PC-9 (cell line): Measurements from ENCODE around the gene GPR108. TPM values are rescaled to one million over a fixed set of nuclear protein-coding genes. Genes with fewer than 3 reads are reported as not detected.

Experiments used
- BruUV-seq: library from RNA; stranded (reverse); fragments of 400-500 nt; replicated peaks from 2 replicates; lab custom pipeline; 2021; lab: Mats Ljungman, UMichigan
- CTCF ChIA-PET: fragments of 300-600 bp; sonication (Branson Sonifier 250); formaldehyde crosslinking; loops from one replicate; lab custom pipeline; 2022; ENCODE audit warnings: antibody characterized with exemption; lab: Charles Lee
- POLR2A ChIA-PET: fragments of 300-600 bp; sonication (Branson Sonifier 250); formaldehyde crosslinking; loops from one replicate; lab custom pipeline; 2022; ENCODE audit warnings: antibody characterized with exemption; ENCODE audit not compliant: unreplicated experiment; lab: Charles Lee
- DNase-seq, 2 experiments: peaks; one replicate each; pipeline versions ENCODE4 v3.0.0 to v3.0.0-alpha.2; 2015 to 2022; ENCODE audit warnings: mixed read lengths in 1 of 2
- H2AFZ ChIP-seq: fragments of 200-600 bp; sonication (generic); 2 replicates; pipeline ENCODE4 v1.8.1; 2017; ENCODE audit warnings: antibody characterized with exemption
- H3F3A ChIP-seq: fragments of 200-600 bp; sonication (generic); 2 replicates; pipeline ENCODE4 v1.8.1; 2017; ENCODE audit warnings: antibody characterized with exemption, mild to moderate bottlenecking, low read depth; ENCODE audit not compliant: insufficient read depth
- H3K27ac ChIP-seq: fragments of 200-600 bp; sonication (generic); 2 replicates; pipeline ENCODE4 v1.6.1; 2016; ENCODE audit warnings: mixed run types
- H3K27me3 ChIP-seq: fragments of 200-600 bp; sonication (generic); 2 replicates; pipeline ENCODE4 v1.6.1; 2016; ENCODE audit warnings: low read depth, mixed run types; ENCODE audit not compliant: insufficient read depth
- H3K36me3 ChIP-seq: fragments of 200-600 bp; sonication (generic); 2 replicates; pipeline ENCODE4 v1.6.1; 2016; ENCODE audit warnings: low read depth, mixed run types
- H3K4me1 ChIP-seq: fragments of 200-600 bp; sonication (generic); replicated peaks from 2 replicates; pipeline ENCODE4 v1.6.1; 2016; ENCODE audit warnings: mixed run types; ENCODE audit not compliant: insufficient read depth
- H3K4me2 ChIP-seq: fragments of 200-600 bp; sonication (generic); 2 replicates; pipeline ENCODE4 v1.6.1; 2017; ENCODE audit warnings: mixed run types
- H3K4me3 ChIP-seq: fragments of 200-600 bp; sonication (generic); 2 replicates; pipeline ENCODE4 v1.6.1; 2016; ENCODE audit warnings: mixed run types
- H3K79me2 ChIP-seq: fragments of 200-600 bp; sonication (generic); 2 replicates; pipeline ENCODE4 v1.6.1; 2017; ENCODE audit warnings: low read depth, mixed run types
- H3K9me2 ChIP-seq: fragments of 200-600 bp; sonication (generic); 2 replicates; pipeline ENCODE4 v1.8.1; 2017; ENCODE audit warnings: mild to moderate bottlenecking; ENCODE audit not compliant: insufficient read depth
- H3K9me3 ChIP-seq: fragments of 200-600 bp; sonication (generic); 2 replicates; pipeline ENCODE4 v1.8.1; 2016; ENCODE audit warnings: low read depth; ENCODE audit not compliant: insufficient read depth
- H4K20me1 ChIP-seq: fragments of 200-600 bp; sonication (generic); 2 replicates; pipeline ENCODE4 v1.8.1; 2017; ENCODE audit not compliant: insufficient read depth
- EZH2 ChIP-seq: fragments of 200-600 bp; sonication (generic); IDR thresholded peaks from 2 replicates; pipeline ENCODE4 v1.8.0; 2017; ENCODE audit warnings: antibody characterized with exemption, low read depth
- intact Hi-C: fragments of 100-400 bp; cut with micrococcal nuclease; formaldehyde crosslinking; loops from one replicate; pipeline ENCODE4 v1.10.0; 2022; ENCODE audit not compliant: unreplicated experiment
- total RNA-seq: library from RNA; stranded (reverse); gene quantifications from 2 replicates; pipeline ENCODE4 v1.2.3, GENCODE V29; 2021
- TF ChIP-seq, protein P1 (sequence below): fragments of 200-600 bp; sonication (generic); conservative IDR thresholded peaks from 2 replicates; pipeline ENCODE4 v1.6.1; 2017; ENCODE audit warnings: mixed run types, antibody characterized with exemption, mild to moderate bottlenecking, moderate library complexity

GPR108 gene
- total RNA-seq, 1 experiment from 2014 or later = 66.8 TPM

DNA sequence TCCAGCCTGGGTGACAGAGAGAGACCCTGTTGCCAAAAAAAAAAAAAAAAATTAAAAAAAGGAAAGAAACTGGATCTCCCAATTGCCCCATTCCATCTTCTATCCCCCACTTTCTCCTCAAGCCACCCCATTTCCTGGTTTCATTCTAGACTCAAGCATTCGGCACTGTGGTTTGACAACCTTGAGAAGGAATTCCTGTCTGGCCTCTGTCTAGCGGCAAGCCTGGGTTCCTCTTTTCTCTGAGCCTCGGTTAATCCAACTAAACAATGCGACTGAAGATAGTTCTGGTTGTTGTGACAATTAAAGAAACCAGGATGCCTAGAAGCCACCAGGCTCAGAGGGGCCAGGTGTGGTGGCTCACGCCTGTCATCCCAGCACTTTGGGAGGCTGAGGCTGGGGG is 13.6 kb downstream of the GPR108 start:
- TF ChIP-seq EZH2 = no peak
- TF ChIP-seq, protein P1, sequence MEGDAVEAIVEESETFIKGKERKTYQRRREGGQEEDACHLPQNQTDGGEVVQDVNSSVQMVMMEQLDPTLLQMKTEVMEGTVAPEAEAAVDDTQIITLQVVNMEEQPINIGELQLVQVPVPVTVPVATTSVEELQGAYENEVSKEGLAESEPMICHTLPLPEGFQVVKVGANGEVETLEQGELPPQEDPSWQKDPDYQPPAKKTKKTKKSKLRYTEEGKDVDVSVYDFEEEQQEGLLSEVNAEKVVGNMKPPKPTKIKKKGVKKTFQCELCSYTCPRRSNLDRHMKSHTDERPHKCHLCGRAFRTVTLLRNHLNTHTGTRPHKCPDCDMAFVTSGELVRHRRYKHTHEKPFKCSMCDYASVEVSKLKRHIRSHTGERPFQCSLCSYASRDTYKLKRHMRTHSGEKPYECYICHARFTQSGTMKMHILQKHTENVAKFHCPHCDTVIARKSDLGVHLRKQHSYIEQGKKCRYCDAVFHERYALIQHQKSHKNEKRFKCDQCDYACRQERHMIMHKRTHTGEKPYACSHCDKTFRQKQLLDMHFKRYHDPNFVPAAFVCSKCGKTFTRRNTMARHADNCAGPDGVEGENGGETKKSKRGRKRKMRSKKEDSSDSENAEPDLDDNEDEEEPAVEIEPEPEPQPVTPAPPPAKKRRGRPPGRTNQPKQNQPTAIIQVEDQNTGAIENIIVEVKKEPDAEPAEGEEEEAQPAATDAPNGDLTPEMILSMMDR = no peak
- peaks cover 26% of the 10 kb centered on the region for H3F3A ChIP-seq
- H3K4me3 ChIP-seq = no peak overlapping the region
- H2AFZ ChIP-seq = no peak overlapping the region
- peak in 1 of 2 experiments; percentile 44 for DNase-seq
- no TSS peak for BruUV-seq
- H3K79me2 ChIP-seq = peaks cover 15% of the 10 kb centered on the region
- ChIA-PET POLR2A (no interaction called here), CTCF (no interaction called here)
- H3K27ac ChIP-seq = peak overlapping the region; percentile 68
- no peaks in the 10 kb centered on the region for H3K36me3 ChIP-seq
- intact Hi-C loops = no loop called here
- H4K20me1 ChIP-seq = no peaks in the 10 kb centered on the region
- peaks cover 47% of the 10 kb centered on the region for H3K4me1 ChIP-seq
- no peaks in the 10 kb centered on the region for H3K9me2 ChIP-seq
- H3K27me3 ChIP-seq = no peaks in the 10 kb centered on the region
- H3K9me3 ChIP-seq = no peaks in the 10 kb centered on the region
- H3K4me2 ChIP-seq = peak overlapping the region; percentile 60; the same call in 1 of the 2 replicates

DNA sequence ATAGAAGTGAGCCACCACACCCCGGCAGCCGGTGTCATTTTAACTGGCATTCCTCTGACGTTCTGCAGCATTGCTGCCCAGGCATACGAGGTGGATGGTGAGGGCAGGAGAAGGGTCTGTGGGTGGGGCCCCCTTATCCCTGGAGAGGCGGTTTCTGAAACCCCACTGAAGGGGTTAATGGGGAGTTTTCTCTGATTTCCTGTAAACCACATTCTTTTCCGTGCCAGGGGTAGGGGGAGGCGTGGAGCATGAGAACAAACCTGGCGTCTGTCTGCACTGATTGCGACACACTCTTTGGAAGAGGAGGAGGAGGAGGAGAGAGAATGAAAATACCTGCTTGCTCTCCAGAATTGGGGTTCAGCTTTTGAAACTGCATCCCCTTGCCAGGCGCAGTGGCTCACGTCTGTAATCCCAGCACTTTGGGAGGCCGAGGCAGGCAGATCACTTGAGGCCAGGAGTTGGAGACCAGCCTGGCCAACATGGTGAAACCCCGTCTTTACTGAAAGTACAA is 14.2 kb downstream of the GPR108 start:
- Histone ChIP-seq H3K4me1 (peaks cover 47% of the 10 kb centered on the region), H3K4me3 (no peak overlapping the region), H2AFZ (no peak overlapping the region), H3K9me2 (no peaks in the 10 kb centered on the region), H3F3A (peaks cover 26% of the 10 kb centered on the region), H4K20me1 (no peaks in the 10 kb centered on the region), H3K27me3 (no peaks in the 10 kb centered on the region), H3K4me2 (peak overlapping the region; percentile 60), H3K36me3 (no peaks in the 10 kb centered on the region), H3K27ac (peak overlapping the region; percentile 68), H3K79me2 (peaks cover 15% of the 10 kb centered on the region), H3K9me3 (no peaks in the 10 kb centered on the region)
- TSS peak; percentile 24 for BruUV-seq
- POLR2A ChIA-PET = no interaction called here
- CTCF ChIA-PET = no interaction called here
- intact Hi-C loops = no loop called here
- peak; percentile 65 to 70 for DNase-seq
- no peak for TF ChIP-seq EZH2
- TF ChIP-seq, protein P1 = no peak

DNA sequence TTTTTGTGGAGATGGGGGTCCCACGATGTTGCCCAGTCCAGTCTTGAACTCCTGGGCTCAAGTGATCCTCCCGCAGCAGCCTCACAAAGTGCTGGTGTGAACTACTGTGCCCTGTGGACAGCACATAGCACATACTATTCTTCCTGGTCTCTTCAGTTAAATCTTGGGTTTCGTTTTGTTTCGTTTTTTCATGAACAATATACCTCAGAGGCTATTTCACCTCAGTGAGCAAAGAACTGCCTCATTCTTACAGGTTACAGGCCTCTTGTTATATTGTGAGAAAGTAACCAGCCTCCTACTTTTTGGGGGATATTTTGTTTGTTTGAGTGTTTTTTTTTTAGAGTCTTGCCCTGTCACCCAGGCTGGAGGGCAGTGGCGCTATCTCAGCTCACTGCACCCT is 15.6 kb downstream of the GPR108 start:
- POLR2A ChIA-PET = interaction anchor here (0.9 to 1.5 kb wide), 2 partner anchors 16 to 44 kb away, joined by 4 read pairs; partner anchors contain the start of gene GPR108
- intact Hi-C loops = no loop called here
- Histone ChIP-seq H3K27me3 (no peaks in the 10 kb centered on the region), H3F3A (peaks cover 30% of the 10 kb centered on the region), H3K79me2 (peaks cover 15% of the 10 kb centered on the region), H3K27ac (peak overlapping the region; percentile 77), H3K9me2 (no peaks in the 10 kb centered on the region), H2AFZ (no peak overlapping the region), H3K36me3 (no peaks in the 10 kb centered on the region), H3K4me1 (peaks cover 47% of the 10 kb centered on the region), H3K9me3 (no peaks in the 10 kb centered on the region), H3K4me3 (no peak overlapping the region), H4K20me1 (no peaks in the 10 kb centered on the region), H3K4me2 (no peak overlapping the region; the same call in 1 of the 2 replicates)
- BruUV-seq = no TSS peak
- DNase-seq = no peak
- CTCF ChIA-PET = no interaction called here
- TF ChIP-seq, protein P1 = no peak
- TF ChIP-seq EZH2 = no peak
